Mononuclear cell (primary cell): Measurements from ENCODE around the gene CEACAM20. TPM values are rescaled to one million over a fixed set of nuclear protein-coding genes. Genes with fewer than 3 reads are reported as not detected.
"Not testable (repeated sequence)": the region's sequence is repeated elsewhere in the genome, so short reads cannot be mapped to it uniquely, and the experiment has no call there.

ENCODE experiments used
- H3K27me3 ChIP-seq: 2 replicates; pipeline ENCODE4 v1.6.0; 2011; ENCODE audit warnings: low read length, control low read depth; ENCODE audit not compliant: insufficient read depth
- H3K4me1 ChIP-seq: 2 replicates; pipeline ENCODE4 v1.5.1; 2011; ENCODE audit warnings: mild to moderate bottlenecking, low read length, control low read depth; ENCODE audit not compliant: insufficient read depth
- H3K4me3 ChIP-seq: 2 replicates; pipeline ENCODE4 v1.5.1; 2011; ENCODE audit warnings: mild to moderate bottlenecking, low read length, moderate library complexity
- H3K9me3 ChIP-seq: 2 replicates; pipeline ENCODE4 v1.5.1; 2011; ENCODE audit warnings: low read depth, mild to moderate bottlenecking, control low read depth, low read length
- total RNA-seq: library from RNA; depleted of rRNA; stranded (reverse); fragments of >200 nt; gene quantifications from one replicate; pipeline ENCODE4 v1.2.3, GENCODE V29; 2012

Gene CEACAM20
- not detected for total RNA-seq

DNA sequence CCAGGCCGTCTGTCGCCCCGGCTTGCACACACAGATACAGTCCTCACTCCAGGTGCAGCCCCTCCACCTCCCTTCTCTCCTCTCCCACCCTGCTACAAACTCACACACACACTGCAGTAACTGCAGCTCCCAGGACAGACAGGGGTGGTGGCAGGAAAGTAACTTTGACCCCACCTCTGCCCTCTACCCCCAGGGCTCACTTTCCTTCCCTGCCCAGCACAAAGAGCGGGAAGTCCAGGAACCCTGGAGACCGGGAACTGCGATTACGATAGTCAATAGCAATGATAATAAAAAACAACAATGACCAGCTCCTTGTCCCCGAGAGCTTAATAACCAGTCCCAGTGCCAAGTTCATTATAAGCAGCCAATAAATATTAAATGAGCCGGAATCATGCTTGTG, at the start of gene CEACAM20:
CEACAM20 (minus strand) TSS at position 140 of the 400 bp plus-strand sequence. CDS start 166 bp downstream, outside the sequence.
- no peaks in the 10 kb centered on the region for H3K27me3 ChIP-seq
- H3K4me3 ChIP-seq = no peak within 1 kb of the TSS
- H3K9me3 ChIP-seq = no peaks in the 10 kb centered on the region
- no peaks in the 10 kb centered on the region for H3K4me1 ChIP-seq

DNA sequence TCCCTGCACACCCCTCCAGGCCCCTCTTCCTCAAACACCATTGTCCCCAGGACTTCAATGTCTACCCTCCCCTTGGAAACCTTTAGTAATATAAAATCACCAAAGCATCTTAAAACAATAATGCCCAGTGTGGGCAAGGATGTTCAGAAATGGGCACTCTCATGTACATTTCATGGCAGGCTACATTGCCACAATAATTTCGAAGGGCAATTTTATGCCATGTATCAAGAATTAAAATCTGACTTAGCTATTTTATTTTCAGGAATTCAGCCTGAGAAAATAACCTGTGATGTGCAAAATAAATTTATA, 48.0 kb upstream of the CEACAM20 start:
- H3K9me3 ChIP-seq = no peaks in the 10 kb centered on the region
- H3K4me3 ChIP-seq = no peak overlapping the region
- no peaks in the 10 kb centered on the region for H3K4me1 ChIP-seq
- no peaks in the 10 kb centered on the region for H3K27me3 ChIP-seq

DNA sequence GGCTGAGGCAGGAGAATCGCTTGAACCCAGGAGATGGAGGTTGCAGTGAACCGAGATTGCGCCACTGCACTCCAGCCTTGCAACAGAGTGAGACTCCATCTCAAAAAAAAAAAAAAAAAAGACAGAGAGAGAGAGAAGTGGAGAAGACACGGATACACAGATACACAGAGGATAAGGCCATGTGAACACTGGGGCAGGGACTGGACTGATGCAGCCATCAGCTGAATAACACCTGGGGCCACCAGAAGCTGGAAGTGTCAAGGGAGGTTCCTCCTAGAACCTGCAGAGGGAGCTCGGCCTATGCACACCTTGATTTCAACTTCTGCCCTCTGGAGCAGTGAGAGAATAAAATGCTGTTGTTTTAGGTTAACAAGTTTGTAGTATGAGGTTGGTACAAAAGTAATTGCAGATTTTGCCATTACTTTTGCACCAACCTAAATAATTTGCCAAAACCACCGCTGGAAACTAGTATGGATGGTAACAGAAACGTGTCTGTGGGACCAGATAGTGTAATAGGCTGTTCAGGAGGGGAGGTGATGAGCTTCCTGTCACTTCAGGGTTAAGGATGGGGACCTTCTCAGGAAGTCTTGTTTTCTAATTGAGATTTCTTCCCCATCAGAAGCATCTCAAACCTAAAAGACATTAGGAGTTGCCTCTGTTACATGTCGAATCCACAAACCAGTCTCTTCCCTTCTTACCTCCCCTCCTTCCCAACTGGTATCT, 47.5 kb upstream of the CEACAM20 start:
- Histone ChIP-seq H3K4me1 (peaks cover 3% of the 10 kb centered on the region), H3K9me3 (no peaks in the 10 kb centered on the region), H3K27me3 (no peaks in the 10 kb centered on the region), H3K4me3 (no peak overlapping the region)

DNA sequence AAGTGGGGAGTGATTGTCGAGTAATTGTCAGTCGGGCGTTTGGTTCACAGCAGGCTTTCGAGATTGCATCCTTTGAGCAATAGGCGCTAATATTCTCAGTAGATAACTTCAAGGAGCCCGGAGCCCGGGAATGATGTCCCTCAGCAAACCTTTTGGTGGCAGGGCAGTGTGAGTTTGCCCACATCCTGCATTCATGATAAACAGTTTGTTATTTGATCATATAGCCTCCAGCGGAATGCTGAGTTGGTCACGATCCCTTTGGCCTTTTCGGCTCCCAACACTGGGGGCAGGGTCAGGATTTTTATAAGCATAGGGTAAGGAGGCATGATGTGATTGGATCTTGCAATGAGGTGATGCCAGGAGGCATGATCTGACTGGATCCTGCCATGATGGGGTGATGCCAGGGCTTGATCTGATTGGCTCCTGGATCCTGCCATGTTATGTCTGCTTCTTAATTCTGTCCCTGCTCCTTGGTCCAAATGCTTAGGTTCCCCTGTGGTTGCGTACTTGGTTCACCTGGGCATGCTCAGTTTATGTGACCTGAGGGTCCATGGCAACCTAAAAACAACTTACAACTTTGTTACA, 45.7 kb upstream of the CEACAM20 start:
- Histone ChIP-seq H3K27me3 (no peaks in the 10 kb centered on the region), H3K9me3 (no peaks in the 10 kb centered on the region), H3K4me1 (peaks cover 3% of the 10 kb centered on the region), H3K4me3 (no peak overlapping the region)

DNA sequence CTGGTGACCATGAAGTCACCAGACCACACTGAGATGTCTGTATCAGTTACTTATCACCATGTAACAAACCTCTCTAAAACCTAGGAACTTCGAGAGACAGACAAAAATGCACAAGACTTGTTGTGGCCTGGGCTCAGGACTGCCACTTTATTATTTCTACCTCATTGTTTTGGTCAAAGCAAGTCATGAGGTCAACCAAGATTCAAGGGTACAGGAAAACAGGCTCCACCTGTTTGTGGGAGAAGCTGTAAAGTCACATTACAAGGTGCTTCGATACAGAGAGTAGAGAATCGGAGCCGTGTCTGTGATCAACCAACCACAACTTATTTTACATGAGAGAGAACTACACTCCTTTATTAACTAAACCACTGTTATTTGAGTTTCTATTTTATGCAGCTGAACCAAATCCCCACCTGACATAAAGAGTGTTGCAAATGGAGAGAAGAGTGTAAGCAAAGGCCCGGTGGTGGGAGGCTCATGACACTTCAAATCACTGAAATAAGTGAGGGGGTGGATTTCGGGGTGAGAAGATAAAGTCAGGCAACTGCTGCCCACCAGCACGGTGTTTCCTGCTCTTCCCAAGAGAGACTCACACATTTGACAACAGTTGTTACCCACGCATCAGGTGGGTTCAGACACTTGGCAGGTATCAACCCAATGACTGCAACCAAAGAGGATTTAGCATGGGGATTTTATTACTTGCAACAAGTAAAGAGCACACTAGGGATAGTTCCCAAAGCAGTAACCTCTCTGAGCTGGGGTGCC, 44.9 kb upstream of the CEACAM20 start:
- Histone ChIP-seq H3K9me3 (no peaks in the 10 kb centered on the region), H3K27me3 (no peaks in the 10 kb centered on the region), H3K4me1 (peaks cover 3% of the 10 kb centered on the region), H3K4me3 (no peak overlapping the region)

DNA sequence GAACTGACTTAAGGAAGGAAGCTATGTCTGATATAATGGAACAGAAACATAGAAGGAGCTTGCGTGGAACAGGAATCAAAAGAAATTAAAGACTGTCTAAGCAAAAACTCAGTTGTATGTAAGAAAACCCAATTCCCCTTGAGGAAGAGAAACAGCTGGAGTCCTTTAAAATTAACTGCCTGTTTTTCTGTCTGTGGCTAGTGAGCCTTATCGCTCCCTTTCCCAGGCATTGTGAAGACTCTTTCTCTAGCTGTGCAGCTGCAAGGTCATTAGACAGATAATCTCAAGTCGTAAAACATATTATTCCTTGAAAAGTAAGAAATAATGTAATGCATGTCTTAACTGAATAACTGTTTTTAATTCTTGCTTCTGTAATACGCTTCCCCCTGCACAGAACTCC, 44.2 kb upstream of the CEACAM20 start:
- H3K4me1 ChIP-seq = peaks cover 3% of the 10 kb centered on the region

DNA sequence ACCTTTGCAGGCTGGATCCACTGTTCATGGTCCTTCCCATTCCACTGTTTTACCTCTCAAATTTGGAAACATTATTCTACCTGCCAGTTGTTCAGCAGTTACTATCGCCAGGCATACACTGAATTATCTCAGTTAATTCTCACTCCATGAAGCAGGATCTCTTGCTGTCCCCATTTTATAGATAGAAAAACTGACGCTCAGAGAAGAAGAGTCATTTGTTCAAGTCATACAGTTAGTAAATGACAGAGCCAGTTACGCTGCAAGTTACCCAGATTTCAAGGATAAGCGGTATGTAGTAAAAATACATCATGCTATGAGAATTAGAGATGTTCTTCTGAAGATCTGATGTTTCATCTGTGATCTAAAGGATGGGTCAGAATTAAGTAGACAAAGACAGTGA, 43.7 kb upstream of the CEACAM20 start:
- Histone ChIP-seq H3K9me3 (no peaks in the 10 kb centered on the region), H3K4me3 (no peak overlapping the region), H3K4me1 (peaks cover 3% of the 10 kb centered on the region), H3K27me3 (no peaks in the 10 kb centered on the region)

More for the DNA sequence above, 44.2 kb upstream of the CEACAM20 start:
- H3K9me3 ChIP-seq = no peaks in the 10 kb centered on the region
- H3K4me3 ChIP-seq = no peak overlapping the region
- no peaks in the 10 kb centered on the region for H3K27me3 ChIP-seq

DNA sequence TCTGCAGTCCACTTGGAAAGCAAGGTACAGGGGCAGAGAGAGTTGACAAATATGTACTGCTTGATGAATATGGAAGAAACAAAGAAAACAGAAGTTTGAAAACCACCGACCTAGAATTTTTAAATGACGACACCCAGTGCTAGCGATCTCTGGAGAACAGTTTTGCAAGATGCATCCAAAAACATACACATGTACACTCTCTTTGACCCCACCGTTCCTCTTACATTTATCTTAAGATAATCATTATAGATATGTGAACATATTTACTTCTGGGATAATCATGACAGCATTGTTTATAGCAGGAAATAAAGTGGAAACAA, 43.1 kb upstream of the CEACAM20 start:
- H3K27me3 ChIP-seq = no peaks in the 10 kb centered on the region
- no peak overlapping the region for H3K4me3 ChIP-seq
- H3K9me3 ChIP-seq = no peaks in the 10 kb centered on the region
- H3K4me1 ChIP-seq = peaks cover 3% of the 10 kb centered on the region

DNA sequence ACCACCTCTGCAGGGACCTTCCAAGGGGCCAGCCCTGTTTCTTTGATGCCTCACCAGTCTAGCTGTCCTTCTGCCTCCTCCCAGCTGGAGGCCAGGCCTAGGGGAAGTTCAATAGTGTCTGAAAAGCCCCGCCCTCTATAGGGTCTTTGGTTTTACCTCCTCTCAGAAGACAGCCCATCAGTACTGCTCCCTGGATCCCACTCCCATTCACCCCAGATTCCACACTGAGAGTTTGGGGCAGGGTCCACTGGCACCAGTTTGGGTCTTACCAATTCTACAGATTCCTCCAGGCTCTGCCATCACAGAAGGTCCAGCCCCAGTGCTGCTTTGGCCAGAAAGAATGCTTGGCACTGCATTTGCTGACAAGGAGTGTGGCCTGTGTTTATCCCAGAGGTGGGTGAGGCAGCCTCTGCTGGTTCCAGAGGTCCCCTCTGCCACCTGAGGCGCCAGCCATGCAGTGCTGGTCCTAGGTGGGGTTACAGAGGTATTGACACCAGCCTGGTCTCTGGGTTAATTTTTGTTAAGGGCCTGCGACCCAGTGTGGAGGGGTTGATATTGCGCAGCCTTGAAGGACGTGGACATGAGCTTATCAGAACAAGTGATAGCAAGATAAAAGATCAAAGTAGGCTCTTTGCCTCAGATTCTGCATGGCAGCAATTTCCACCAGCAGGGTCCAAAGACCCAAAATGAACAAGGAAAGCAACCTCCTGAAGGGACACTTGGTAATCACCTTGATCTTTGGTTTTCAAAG, 42.5 kb upstream of the CEACAM20 start:
- peaks cover 3% of the 10 kb centered on the region for H3K4me1 ChIP-seq
- H3K27me3 ChIP-seq = no peaks in the 10 kb centered on the region
- H3K4me3 ChIP-seq = no peak overlapping the region
- H3K9me3 ChIP-seq = no peaks in the 10 kb centered on the region

DNA sequence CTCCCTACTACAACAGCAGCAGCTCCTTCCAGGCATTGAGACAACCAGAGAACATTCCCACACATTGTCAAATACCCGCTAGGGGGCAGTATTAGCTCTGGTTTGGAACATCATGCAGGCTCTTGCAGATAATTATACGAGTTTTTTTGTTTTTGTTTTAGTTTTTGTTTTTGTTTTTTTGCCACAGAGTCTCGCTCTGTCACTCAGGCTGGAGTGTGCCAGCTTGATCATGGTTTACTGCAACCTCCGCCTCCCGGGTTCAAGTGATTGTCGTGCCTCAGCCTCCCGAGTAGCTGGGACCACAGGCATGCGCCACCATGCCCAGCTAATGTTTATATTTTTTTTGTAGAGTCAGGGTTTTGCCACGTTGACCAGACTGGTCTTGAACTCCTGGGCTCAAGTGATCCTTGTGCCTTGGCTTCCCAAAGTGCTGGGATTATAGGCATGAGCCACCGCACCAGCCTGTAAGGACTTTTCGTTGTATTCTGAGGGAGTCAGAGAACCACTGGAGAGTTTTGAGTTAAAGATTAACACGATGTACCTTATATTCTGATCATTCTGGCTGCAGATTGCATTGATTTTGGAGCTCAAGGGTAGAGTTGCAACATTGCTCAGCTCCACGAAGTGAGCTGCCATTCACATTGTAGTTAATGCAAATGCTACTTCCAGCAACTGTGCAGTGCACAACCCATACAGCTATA, 41.7 kb upstream of the CEACAM20 start:
- Histone ChIP-seq H3K27me3 (no peaks in the 10 kb centered on the region), H3K4me1 (peaks cover 3% of the 10 kb centered on the region), H3K4me3 (no peak overlapping the region), H3K9me3 (no peaks in the 10 kb centered on the region)

DNA sequence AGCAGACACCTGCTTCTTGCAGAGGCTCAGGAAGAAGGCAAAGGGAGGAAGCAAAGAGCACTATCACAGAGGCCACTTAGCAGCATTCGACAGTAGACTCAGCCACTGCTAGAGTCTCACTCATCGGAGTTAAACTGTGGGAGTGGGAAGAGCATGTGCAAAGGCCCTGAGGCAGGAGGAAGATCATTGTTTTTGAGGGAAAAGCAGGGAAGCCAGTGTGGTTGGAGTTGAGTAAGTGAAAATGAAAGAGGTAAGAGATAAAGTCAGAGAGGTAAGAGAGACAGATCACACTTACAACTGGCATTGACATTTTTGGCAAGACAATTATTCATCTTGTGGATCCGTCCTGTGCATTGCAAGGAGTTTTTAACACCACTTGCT, 41.1 kb upstream of the CEACAM20 start:
- no peaks in the 10 kb centered on the region for H3K9me3 ChIP-seq
- no peak overlapping the region for H3K4me3 ChIP-seq
- H3K4me1 ChIP-seq = peaks cover 3% of the 10 kb centered on the region
- no peaks in the 10 kb centered on the region for H3K27me3 ChIP-seq

DNA sequence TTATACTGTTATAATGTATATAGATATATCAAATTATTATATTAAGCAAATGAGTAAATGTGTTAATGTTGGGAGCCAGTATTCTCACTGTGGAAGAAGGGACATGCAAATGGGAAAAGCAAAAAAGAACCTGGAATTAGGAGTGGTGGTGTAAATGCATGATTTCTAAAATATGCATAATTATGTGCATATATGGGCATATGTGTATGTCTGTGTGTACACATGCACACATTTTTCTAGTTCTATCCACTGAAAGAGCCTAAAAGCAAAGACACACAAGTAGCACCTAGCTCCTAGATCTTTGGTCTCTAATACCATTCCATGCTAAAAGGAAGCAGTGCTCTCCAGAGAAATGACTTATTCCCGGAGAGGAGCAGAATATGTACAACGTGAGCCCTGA, 38.3 kb upstream of the CEACAM20 start:
- Histone ChIP-seq H3K4me3 (no peak overlapping the region), H3K27me3 (no peaks in the 10 kb centered on the region), H3K4me1 (peaks cover 3% of the 10 kb centered on the region), H3K9me3 (no peaks in the 10 kb centered on the region)

DNA sequence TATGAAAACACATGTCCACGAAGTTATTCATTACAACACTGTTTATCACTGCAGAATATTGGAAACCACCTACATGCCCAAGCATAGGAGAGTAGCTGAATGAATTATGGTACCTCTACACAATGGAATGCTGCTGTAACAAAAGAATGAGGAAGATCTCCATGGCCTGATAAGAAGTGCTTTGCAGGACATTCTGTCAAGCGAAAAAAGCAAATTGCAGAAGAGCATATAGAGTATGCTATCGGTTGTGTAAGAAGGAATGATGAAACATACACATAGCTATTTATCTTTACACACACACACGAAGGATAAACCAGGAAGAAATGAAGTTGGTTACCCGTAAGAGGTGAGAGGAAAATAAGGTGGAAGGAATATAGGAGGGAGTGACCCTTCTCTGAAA, 37.5 kb upstream of the CEACAM20 start:
- H3K27me3 ChIP-seq = no peaks in the 10 kb centered on the region
- H3K4me1 ChIP-seq = peaks cover under 1% of the 10 kb centered on the region
- H3K9me3 ChIP-seq = no peaks in the 10 kb centered on the region
- no peak overlapping the region for H3K4me3 ChIP-seq

DNA sequence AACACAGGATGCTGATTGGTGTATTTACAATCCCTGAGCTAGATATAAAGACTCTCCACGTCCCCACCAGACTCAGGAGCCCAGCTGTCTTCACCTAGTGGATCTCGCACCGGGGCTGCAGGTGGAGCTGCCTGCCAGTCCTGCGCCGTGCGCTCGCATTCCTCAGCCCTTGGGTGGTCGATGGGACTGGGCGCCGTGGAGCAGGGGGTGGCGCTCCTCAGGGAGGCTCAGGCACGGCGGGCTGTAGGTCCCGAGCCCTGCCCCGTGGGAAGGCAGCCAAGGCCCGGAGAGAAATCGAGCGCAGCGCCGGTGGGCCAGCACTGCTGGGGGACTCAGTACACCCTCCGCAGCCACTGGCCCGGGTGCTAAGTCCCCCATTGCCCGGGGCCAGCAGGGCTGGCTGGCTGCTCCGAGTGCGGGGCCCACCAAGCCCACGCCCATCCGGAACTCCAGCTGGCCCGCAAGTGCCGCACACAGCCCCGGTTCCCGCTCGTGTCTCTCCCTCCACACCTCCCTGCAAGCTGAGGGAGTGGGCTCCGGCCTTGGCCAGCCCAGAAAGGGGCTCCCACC, 33.7 kb upstream of the CEACAM20 start:
- not testable (repeated sequence) for H3K4me3 ChIP-seq, H3K9me3 ChIP-seq, H3K27me3 ChIP-seq, H3K4me1 ChIP-seq
